ENCODE results near the gene CDK17.

The CDK17 gene

GRCh38 chr12:96289067-96289466 is 111.2 kb downstream of the CDK17 start:
- TF ChIP-seq EZH2phosphoT487 (IDR thresholded peaks at IDR 0.05; ENCODE audit: borderline replicate concordance) (no peak), CTCF (conservative IDR thresholded peaks at IDR 0.05; ENCODE audit: low read length) (no peak)
- H3K4me1 ChIP-seq (ENCODE audit: insufficient read depth, low read length, poor library complexity, severe bottlenecking) = no peaks in the 10 kb centered on the region
- no peak overlapping the region for H3K9ac ChIP-seq (ENCODE audit: low read depth, low read length, poor library complexity, severe bottlenecking)
- H3K9me3 ChIP-seq (ENCODE audit: insufficient read depth, low read depth, low read length) = no peaks in the 10 kb centered on the region
- no peak overlapping the region for H3K4me3 ChIP-seq (ENCODE audit: low read length, poor library complexity, severe bottlenecking)
- no peaks in the 10 kb centered on the region for H3F3A ChIP-seq (ENCODE audit: low read depth)
- H3K4me2 ChIP-seq (ENCODE audit: low read depth, low read length, poor library complexity, severe bottlenecking) = no peak overlapping the region
- H3K79me2 ChIP-seq (ENCODE audit: insufficient read depth, low read length) = no peaks in the 10 kb centered on the region
- no peaks in the 10 kb centered on the region for H3K27me3 ChIP-seq (ENCODE audit: insufficient read depth, low read length, poor library complexity, severe bottlenecking)
- no peaks in the 10 kb centered on the region for H3K9me2 ChIP-seq (replicated peaks; ENCODE audit: low read depth, low read length)
- H2AFZ ChIP-seq (ENCODE audit: low read length) = no peak overlapping the region
- H3K36me3 ChIP-seq (ENCODE audit: insufficient read depth, low read length) = peaks cover 72% of the 10 kb centered on the region
- no peaks in the 10 kb centered on the region for H4K20me1 ChIP-seq (ENCODE audit: insufficient read depth, low read length, poor library complexity, severe bottlenecking)

GRCh38 chr12:96285158-96285557 is 115.1 kb downstream of the CDK17 start:
- Histone ChIP-seq H2AFZ (ENCODE audit: low read length) (no peak overlapping the region), H3F3A (ENCODE audit: low read depth) (no peaks in the 10 kb centered on the region), H3K79me2 (ENCODE audit: insufficient read depth, low read length) (no peaks in the 10 kb centered on the region), H3K27me3 (ENCODE audit: insufficient read depth, low read length, poor library complexity, severe bottlenecking) (no peaks in the 10 kb centered on the region), H3K4me1 (ENCODE audit: insufficient read depth, low read length, poor library complexity, severe bottlenecking) (no peaks in the 10 kb centered on the region), H3K4me2 (ENCODE audit: low read depth, low read length, poor library complexity, severe bottlenecking) (no peak overlapping the region), H3K9ac (ENCODE audit: low read depth, low read length, poor library complexity, severe bottlenecking) (no peak overlapping the region), H3K36me3 (ENCODE audit: insufficient read depth, low read length) (peaks cover 83% of the 10 kb centered on the region), H3K9me2 (replicated peaks; ENCODE audit: low read depth, low read length) (no peaks in the 10 kb centered on the region), H4K20me1 (ENCODE audit: insufficient read depth, low read length, poor library complexity, severe bottlenecking) (no peaks in the 10 kb centered on the region), H3K4me3 (ENCODE audit: low read length, poor library complexity, severe bottlenecking) (no peak overlapping the region), H3K9me3 (ENCODE audit: insufficient read depth, low read depth, low read length) (no peaks in the 10 kb centered on the region)
- TF ChIP-seq EZH2phosphoT487 (IDR thresholded peaks at IDR 0.05; ENCODE audit: borderline replicate concordance) (no peak), CTCF (conservative IDR thresholded peaks at IDR 0.05; ENCODE audit: low read length) (no peak)

- no peak overlapping the region for H3K4me2 ChIP-seq (ENCODE audit: low read depth, low read length, poor library complexity, severe bottlenecking)
- H3K4me3 ChIP-seq (ENCODE audit: low read length, poor library complexity, severe bottlenecking) = no peak overlapping the region
Observed at GRCh38 chr12:96274331-96274730, 125.9 kb downstream of the CDK17 start.

More at GRCh38 chr12:96274331-96274730, 125.9 kb downstream of the CDK17 start:
- TF ChIP-seq CTCF (conservative IDR thresholded peaks at IDR 0.05; ENCODE audit: low read length) (no peak), EZH2phosphoT487 (IDR thresholded peaks at IDR 0.05; ENCODE audit: borderline replicate concordance) (no peak)
- peaks cover under 1% of the 10 kb centered on the region for H4K20me1 ChIP-seq (ENCODE audit: insufficient read depth, low read length, poor library complexity, severe bottlenecking)
- H3K9ac ChIP-seq (ENCODE audit: low read depth, low read length, poor library complexity, severe bottlenecking) = no peak overlapping the region
- H3K9me2 ChIP-seq (replicated peaks; ENCODE audit: low read depth, low read length) = no peaks in the 10 kb centered on the region
- H3K79me2 ChIP-seq (ENCODE audit: insufficient read depth, low read length) = no peaks in the 10 kb centered on the region
- H3K9me3 ChIP-seq (ENCODE audit: insufficient read depth, low read depth, low read length) = no peaks in the 10 kb centered on the region
- no peaks in the 10 kb centered on the region for H3K27me3 ChIP-seq (ENCODE audit: insufficient read depth, low read length, poor library complexity, severe bottlenecking)
- no peaks in the 10 kb centered on the region for H3F3A ChIP-seq (ENCODE audit: low read depth)
- H3K4me1 ChIP-seq (ENCODE audit: insufficient read depth, low read length, poor library complexity, severe bottlenecking) = no peaks in the 10 kb centered on the region
- H3K36me3 ChIP-seq (ENCODE audit: insufficient read depth, low read length) = peaks cover 55% of the 10 kb centered on the region; the same call in 1 of the 2 replicates
- H2AFZ ChIP-seq (ENCODE audit: low read length) = no peak overlapping the region
